Measurements from ENCODE around the gene IFNA4. TPM values are rescaled to one million over a fixed set of nuclear protein-coding genes. Genes with fewer than 3 reads are reported as not detected.
"Not testable (repeated sequence)": the region's sequence is repeated elsewhere in the genome, so short reads cannot be mapped to it uniquely, and the experiment has no call there.

Gene IFNA4
- polyA plus RNA-seq, 1 donor from 2014 or later: not detected

- Histone ChIP-seq H3K4me3 (ENCODE audit: low read length) (no peak overlapping the region), H2AFZ (ENCODE audit: low read depth, low read length) (no peak overlapping the region), H4K20me1 (ENCODE audit: insufficient read depth) (no peaks in the 10 kb centered on the region), H3K9me3 (ENCODE audit: low read length) (no peaks in the 10 kb centered on the region), H3K9ac (ENCODE audit: low read length) (no peak overlapping the region), H3F3A (ENCODE audit: insufficient read depth, low read length, poor library complexity, severe bottlenecking) (no peaks in the 10 kb centered on the region), H3K79me2 (replicated peaks; ENCODE audit: insufficient read depth, low read length) (no peaks in the 10 kb centered on the region), H3K9me2 (ENCODE audit: insufficient read depth, low read length) (no peaks in the 10 kb centered on the region), H3K27ac (ENCODE audit: low read length) (no peak overlapping the region), H3K27me3 (ENCODE audit: insufficient read depth, low read depth, low read length) (no peaks in the 10 kb centered on the region), H3K36me3 (ENCODE audit: insufficient read depth, low read length) (no peaks in the 10 kb centered on the region), H3K4me2 (ENCODE audit: low read length) (no peak overlapping the region)
- no peak for TF ChIP-seq RAD21 (conservative IDR thresholded peaks at IDR 0.05)
- TF ChIP-seq EP300 (conservative IDR thresholded peaks at IDR 0.05; ENCODE audit: poor library complexity, severe bottlenecking): no peak
- no peak for TF ChIP-seq MXI1 (conservative IDR thresholded peaks at IDR 0.05; ENCODE audit: poor library complexity, severe bottlenecking)
- no peak for TF ChIP-seq SMC3 (conservative IDR thresholded peaks at IDR 0.05; ENCODE audit: poor library complexity)
- TF ChIP-seq, protein P1, sequence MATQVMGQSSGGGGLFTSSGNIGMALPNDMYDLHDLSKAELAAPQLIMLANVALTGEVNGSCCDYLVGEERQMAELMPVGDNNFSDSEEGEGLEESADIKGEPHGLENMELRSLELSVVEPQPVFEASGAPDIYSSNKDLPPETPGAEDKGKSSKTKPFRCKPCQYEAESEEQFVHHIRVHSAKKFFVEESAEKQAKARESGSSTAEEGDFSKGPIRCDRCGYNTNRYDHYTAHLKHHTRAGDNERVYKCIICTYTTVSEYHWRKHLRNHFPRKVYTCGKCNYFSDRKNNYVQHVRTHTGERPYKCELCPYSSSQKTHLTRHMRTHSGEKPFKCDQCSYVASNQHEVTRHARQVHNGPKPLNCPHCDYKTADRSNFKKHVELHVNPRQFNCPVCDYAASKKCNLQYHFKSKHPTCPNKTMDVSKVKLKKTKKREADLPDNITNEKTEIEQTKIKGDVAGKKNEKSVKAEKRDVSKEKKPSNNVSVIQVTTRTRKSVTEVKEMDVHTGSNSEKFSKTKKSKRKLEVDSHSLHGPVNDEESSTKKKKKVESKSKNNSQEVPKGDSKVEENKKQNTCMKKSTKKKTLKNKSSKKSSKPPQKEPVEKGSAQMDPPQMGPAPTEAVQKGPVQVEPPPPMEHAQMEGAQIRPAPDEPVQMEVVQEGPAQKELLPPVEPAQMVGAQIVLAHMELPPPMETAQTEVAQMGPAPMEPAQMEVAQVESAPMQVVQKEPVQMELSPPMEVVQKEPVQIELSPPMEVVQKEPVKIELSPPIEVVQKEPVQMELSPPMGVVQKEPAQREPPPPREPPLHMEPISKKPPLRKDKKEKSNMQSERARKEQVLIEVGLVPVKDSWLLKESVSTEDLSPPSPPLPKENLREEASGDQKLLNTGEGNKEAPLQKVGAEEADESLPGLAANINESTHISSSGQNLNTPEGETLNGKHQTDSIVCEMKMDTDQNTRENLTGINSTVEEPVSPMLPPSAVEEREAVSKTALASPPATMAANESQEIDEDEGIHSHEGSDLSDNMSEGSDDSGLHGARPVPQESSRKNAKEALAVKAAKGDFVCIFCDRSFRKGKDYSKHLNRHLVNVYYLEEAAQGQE (IDR thresholded peaks at IDR 0.05; ENCODE audit: borderline replicate concordance): no peak
- TF ChIP-seq CTCF (IDR thresholded peaks at IDR 0.05; ENCODE audit: poor library complexity, severe bottlenecking): no peak
- no peak for TF ChIP-seq POLR2AphosphoS5 (IDR thresholded peaks at IDR 0.05)
- TF ChIP-seq TAF1 (IDR thresholded peaks at IDR 0.05; ENCODE audit: low read depth): no peak
- no peak for TF ChIP-seq EZH2 (IDR thresholded peaks at IDR 0.05; ENCODE audit: borderline replicate concordance, insufficient read depth, low read length, poor library complexity, severe bottlenecking)
Measured at GRCh38 chr9:21233258-21233657, 45.9 kb upstream of the IFNA4 start.

GRCh38 chr9:21228122-21228521 is 40.7 kb upstream of the IFNA4 start, which contains the start of gene IFNA17:
Gene IFNA17 (minus strand): TSS chr9:21228222. CDS start chr9:21228173, 49 bp downstream.
- Histone ChIP-seq H3K36me3 (ENCODE audit: insufficient read depth, low read length) (no peaks in the 10 kb centered on the region), H3K4me2 (ENCODE audit: low read length) (no peak within 1 kb of the TSS), H4K20me1 (ENCODE audit: insufficient read depth) (no peaks in the 10 kb centered on the region), H3K9ac (ENCODE audit: low read length) (no peak within 1 kb of the TSS), H3K9me3 (ENCODE audit: low read length) (no peaks in the 10 kb centered on the region), H3K79me2 (replicated peaks; ENCODE audit: insufficient read depth, low read length) (no peaks in the 10 kb centered on the region), H3K4me3 (ENCODE audit: low read length) (no peak within 1 kb of the TSS), H3K27me3 (ENCODE audit: insufficient read depth, low read depth, low read length) (no peaks in the 10 kb centered on the region), H2AFZ (ENCODE audit: low read depth, low read length) (no peak within 1 kb of the TSS), H3F3A (ENCODE audit: insufficient read depth, low read length, poor library complexity, severe bottlenecking) (no peaks in the 10 kb centered on the region), H3K9me2 (ENCODE audit: insufficient read depth, low read length) (no peaks in the 10 kb centered on the region), H3K27ac (ENCODE audit: low read length) (no peak within 1 kb of the TSS)
- TF ChIP-seq EP300 (conservative IDR thresholded peaks at IDR 0.05; ENCODE audit: poor library complexity, severe bottlenecking) (no peak), CTCF (IDR thresholded peaks at IDR 0.05; ENCODE audit: poor library complexity, severe bottlenecking) (no peak), RAD21 (conservative IDR thresholded peaks at IDR 0.05) (no peak), TAF1 (IDR thresholded peaks at IDR 0.05; ENCODE audit: low read depth) (no peak)
- TF ChIP-seq, protein P1 (IDR thresholded peaks at IDR 0.05; ENCODE audit: borderline replicate concordance): no peak

DNA sequence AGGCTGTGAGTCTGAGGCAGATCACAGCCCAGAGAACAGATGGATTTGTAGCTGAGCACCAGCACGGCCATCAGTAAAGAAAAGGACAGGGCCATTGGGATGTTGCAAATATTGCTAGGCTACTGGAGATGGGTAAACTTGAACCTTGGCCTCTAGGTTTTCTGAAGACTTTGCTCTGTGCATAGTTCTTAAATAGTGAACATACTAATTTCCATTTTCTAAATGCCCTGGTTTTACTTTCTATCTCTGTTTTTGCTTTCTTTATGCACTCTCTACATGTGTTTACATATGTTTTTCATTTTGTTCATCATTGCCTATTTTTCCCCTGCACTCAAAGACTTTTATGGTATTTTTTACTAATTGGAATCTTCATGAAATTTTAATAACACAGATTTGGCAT is 29.8 kb upstream of the IFNA4 start, which contains the start of gene IFNA16:
Gene IFNA16, minus strand, starts transcription at position 101 of the 400 bp plus-strand sequence. Its CDS starts 6 bp downstream, at position 95.
- not testable (repeated sequence) for H3K27me3 ChIP-seq (ENCODE audit: insufficient read depth, low read depth, low read length); H2AFZ ChIP-seq (ENCODE audit: low read depth, low read length); H3K9me3 ChIP-seq (ENCODE audit: low read length); H3K27ac ChIP-seq (ENCODE audit: low read length); H4K20me1 ChIP-seq (ENCODE audit: insufficient read depth); H3K9ac ChIP-seq (ENCODE audit: low read length); H3K36me3 ChIP-seq (ENCODE audit: insufficient read depth, low read length); H3F3A ChIP-seq (ENCODE audit: insufficient read depth, low read length, poor library complexity, severe bottlenecking); H3K4me3 ChIP-seq (ENCODE audit: low read length); H3K9me2 ChIP-seq (ENCODE audit: insufficient read depth, low read length); H3K4me2 ChIP-seq (ENCODE audit: low read length); H3K79me2 ChIP-seq (replicated peaks; ENCODE audit: insufficient read depth, low read length)
